Hepatocyte (in vitro differentiated cells): Measurements from ENCODE around the gene MAGOH. TPM values are rescaled to one million over a fixed set of nuclear protein-coding genes. Genes with fewer than 3 reads are reported as not detected.

ENCODE experiments used
- DNase-seq: peaks from one replicate; pipeline ENCODE4 v3.0.0-alpha.2; 2016; ENCODE audit warnings: low spot score
- H2AFZ ChIP-seq: fragments of 200-600 bp; sonication (generic); 2 replicates; pipeline ENCODE4 v1.6.0; 2016; ENCODE audit warnings: antibody characterized with exemption, mild to moderate bottlenecking
- H3K27ac ChIP-seq: fragments of 200-600 bp; sonication (generic); 2 replicates; pipeline ENCODE4 v1.5.1; 2016; ENCODE audit warnings: mild to moderate bottlenecking
- H3K27me3 ChIP-seq: fragments of 200-600 bp; sonication (generic); 2 replicates; pipeline ENCODE4 v1.6.1; 2016
- H3K36me3 ChIP-seq: fragments of 200-600 bp; sonication (generic); replicated peaks from 2 replicates; pipeline ENCODE4 v1.5.1; 2016; ENCODE audit warnings: low read depth; ENCODE audit not compliant: insufficient read depth
- H3K4me1 ChIP-seq: fragments of 200-600 bp; sonication (generic); 2 replicates; pipeline ENCODE4 v1.5.1; 2016; ENCODE audit warnings: mild to moderate bottlenecking, moderate library complexity; ENCODE audit not compliant: insufficient read depth
- H3K4me2 ChIP-seq: fragments of 200-600 bp; sonication (generic); 2 replicates; pipeline ENCODE4 v1.6.0; 2016
- H3K4me3 ChIP-seq: fragments of 200-600 bp; sonication (generic); 2 replicates; pipeline ENCODE4 v1.5.1; 2016; ENCODE audit warnings: mild to moderate bottlenecking
- H3K79me2 ChIP-seq: fragments of 200-600 bp; sonication (generic); 2 replicates; pipeline ENCODE4 v1.6.0; 2017; ENCODE audit warnings: mild to moderate bottlenecking
- H3K9me2 ChIP-seq: fragments of 200-600 bp; sonication (generic); replicated peaks from 2 replicates; pipeline ENCODE4 v1.6.0; 2017; ENCODE audit warnings: mild to moderate bottlenecking; ENCODE audit not compliant: insufficient read depth
- H3K9me3 ChIP-seq: fragments of 200-600 bp; sonication (generic); 2 replicates; pipeline ENCODE4 v1.5.1; 2016; ENCODE audit warnings: low read depth, mild to moderate bottlenecking
- H4K20me1 ChIP-seq: fragments of 200-600 bp; sonication (generic); 2 replicates; pipeline ENCODE4 v1.6.0; 2016; ENCODE audit warnings: mild to moderate bottlenecking; ENCODE audit not compliant: insufficient read depth, poor library complexity, severe bottlenecking
- EZH2 ChIP-seq: fragments of 200-600 bp; sonication (generic); IDR thresholded peaks from 2 replicates; pipeline ENCODE4 v1.6.1; 2016; ENCODE audit warnings: antibody characterized with exemption, mild to moderate bottlenecking, borderline replicate concordance
- EZH2phosphoT487 ChIP-seq: fragments of 200-600 bp; sonication (generic); IDR thresholded peaks from one replicate; pipeline ENCODE4 v1.6.1; 2018; ENCODE audit warnings: antibody characterized with exemption, mild to moderate bottlenecking, low read depth, moderate library complexity; ENCODE audit not compliant: unreplicated experiment, severe bottlenecking
- WGBS: methylation state at CpG from one replicate; pipeline ENCODE4 v1.1.6; 2016; ENCODE audit warnings: low lambda C conversion rate; ENCODE audit errors: missing lambda C conversion rate; 5-methylcytosine and 5-hydroxymethylcytosine counted together
- polyA plus RNA-seq: library from polyadenylated mRNA; unstranded; fragments of >200 nt; fragmentation: Nextera tagmentation; extraction: Ambion mirVana; gene quantifications from 2 replicates; pipeline ENCODE4 v1.2.1, GENCODE V29; 2016
- total RNA-seq: library from RNA; depleted of rRNA; stranded (reverse); fragments of >200 nt; gene quantifications from 2 replicates; pipeline ENCODE4 v1.2.3, GENCODE V29; 2014
- TF ChIP-seq, protein P1 (sequence below): fragments of 200-600 bp; sonication (generic); IDR thresholded peaks from 2 replicates; pipeline ENCODE4 v1.5.1; 2016; ENCODE audit warnings: antibody characterized with exemption, mild to moderate bottlenecking; ENCODE audit not compliant: poor library complexity

The MAGOH gene
- total and polyA plus RNA-seq, 2 experiments from 2014 or later: 28.4 to 35.2 TPM

DNA sequence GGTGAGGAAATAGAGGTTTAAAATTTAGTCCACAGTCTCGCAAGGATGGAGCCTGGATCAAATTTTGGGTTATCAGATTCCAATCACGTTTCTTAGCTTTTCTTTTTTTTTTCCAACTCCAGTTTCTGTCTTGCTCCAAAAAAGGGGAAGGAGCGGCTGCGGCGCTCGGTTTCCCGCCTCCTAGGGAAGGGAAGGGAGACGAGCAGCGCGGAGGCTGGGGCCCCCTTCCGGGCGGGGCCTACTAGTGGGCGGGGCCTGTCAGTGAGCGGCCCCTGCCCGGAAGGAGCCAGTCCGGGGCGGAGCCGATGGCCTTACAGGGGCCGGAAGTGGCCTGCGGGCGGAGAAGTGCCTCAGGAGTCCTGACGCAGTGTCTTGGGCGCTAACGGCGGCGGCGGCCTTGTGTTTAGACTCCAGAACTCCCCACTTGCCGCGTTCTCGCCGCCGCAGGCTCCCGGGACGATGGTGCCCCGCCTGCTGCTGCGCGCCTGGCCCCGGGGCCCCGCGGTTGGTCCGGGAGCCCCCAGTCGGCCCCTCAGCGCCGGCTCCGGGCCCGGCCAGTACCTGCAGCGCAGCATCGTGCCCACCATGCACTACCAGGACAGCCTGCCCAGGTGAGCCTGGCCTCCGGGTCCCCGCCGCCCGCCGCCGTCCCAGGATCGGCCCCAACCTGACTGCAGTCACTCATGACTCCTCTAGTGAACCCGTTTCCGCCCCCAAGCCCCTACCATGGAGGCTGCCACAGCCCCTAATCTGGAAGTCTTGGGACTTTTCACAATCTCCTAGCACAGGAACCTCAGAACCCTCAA, 41.6 kb downstream of the MAGOH start, which contains the start of gene CPT2:
CPT2 (plus strand) TSS at position 340 of the 806 bp plus-strand sequence; CDS start at position 460, 120 bp downstream.
- TF ChIP-seq EZH2phosphoT487: no peak
- peak within 1 kb of the TSS; percentile 88 for H3K4me2 ChIP-seq
- no peaks in the 10 kb centered on the region for H3K36me3 ChIP-seq
- H3K79me2 ChIP-seq: peaks cover 35% of the 10 kb centered on the region
- H2AFZ ChIP-seq: peak within 1 kb of the TSS; percentile 69
- H3K27ac ChIP-seq: peak within 1 kb of the TSS; percentile 97
- H3K4me3 ChIP-seq: peak within 1 kb of the TSS; percentile 68
- no peaks in the 10 kb centered on the region for H3K9me2 ChIP-seq
- 1% methylated on average over 46 of the region's 57 CpGs for WGBS
- peaks cover 20% of the 10 kb centered on the region for H3K4me1 ChIP-seq
- DNase-seq: peak; percentile 97
- no peaks in the 10 kb centered on the region for H3K27me3 ChIP-seq
- H3K9me3 ChIP-seq: no peaks in the 10 kb centered on the region
- H4K20me1 ChIP-seq: no peaks in the 10 kb centered on the region

DNA sequence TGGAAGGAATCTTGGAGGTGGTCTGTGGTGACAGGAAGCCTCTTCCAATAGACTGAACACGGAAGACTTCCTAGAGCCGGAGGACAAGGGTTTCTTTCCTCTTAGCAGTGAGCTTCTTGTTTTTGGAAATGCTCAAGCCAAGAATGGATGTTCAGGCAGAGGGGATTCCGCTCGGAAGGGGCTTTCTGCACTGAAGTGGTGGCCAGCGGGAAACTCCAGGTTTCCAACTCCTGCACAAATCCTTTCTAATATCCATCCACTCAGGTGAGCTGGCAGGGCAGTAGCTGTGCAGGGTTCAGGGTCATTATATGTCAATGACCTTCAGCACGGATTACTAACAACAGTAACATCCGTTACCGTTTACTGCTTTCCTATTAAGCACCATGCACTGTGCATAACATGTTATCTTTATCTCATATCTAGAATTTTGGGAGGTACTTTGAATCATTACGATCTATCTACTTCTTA, 42.3 kb downstream of the MAGOH start:
- peak; percentile 38 for DNase-seq
- H2AFZ ChIP-seq: peak overlapping the region; percentile 69
- TF ChIP-seq EZH2phosphoT487 (no peak), EZH2 (no peak)
- TF ChIP-seq, protein P1, sequence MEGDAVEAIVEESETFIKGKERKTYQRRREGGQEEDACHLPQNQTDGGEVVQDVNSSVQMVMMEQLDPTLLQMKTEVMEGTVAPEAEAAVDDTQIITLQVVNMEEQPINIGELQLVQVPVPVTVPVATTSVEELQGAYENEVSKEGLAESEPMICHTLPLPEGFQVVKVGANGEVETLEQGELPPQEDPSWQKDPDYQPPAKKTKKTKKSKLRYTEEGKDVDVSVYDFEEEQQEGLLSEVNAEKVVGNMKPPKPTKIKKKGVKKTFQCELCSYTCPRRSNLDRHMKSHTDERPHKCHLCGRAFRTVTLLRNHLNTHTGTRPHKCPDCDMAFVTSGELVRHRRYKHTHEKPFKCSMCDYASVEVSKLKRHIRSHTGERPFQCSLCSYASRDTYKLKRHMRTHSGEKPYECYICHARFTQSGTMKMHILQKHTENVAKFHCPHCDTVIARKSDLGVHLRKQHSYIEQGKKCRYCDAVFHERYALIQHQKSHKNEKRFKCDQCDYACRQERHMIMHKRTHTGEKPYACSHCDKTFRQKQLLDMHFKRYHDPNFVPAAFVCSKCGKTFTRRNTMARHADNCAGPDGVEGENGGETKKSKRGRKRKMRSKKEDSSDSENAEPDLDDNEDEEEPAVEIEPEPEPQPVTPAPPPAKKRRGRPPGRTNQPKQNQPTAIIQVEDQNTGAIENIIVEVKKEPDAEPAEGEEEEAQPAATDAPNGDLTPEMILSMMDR: no peak
- no peaks in the 10 kb centered on the region for H3K27me3 ChIP-seq
- no peaks in the 10 kb centered on the region for H3K36me3 ChIP-seq
- peak overlapping the region; percentile 40 for H3K4me3 ChIP-seq
- H3K79me2 ChIP-seq: peaks cover 35% of the 10 kb centered on the region
- no peaks in the 10 kb centered on the region for H4K20me1 ChIP-seq
- no peaks in the 10 kb centered on the region for H3K9me3 ChIP-seq
- WGBS: 41% methylated on average over 9 of the region's 9 CpGs
- H3K27ac ChIP-seq: peak overlapping the region; percentile 97
- H3K4me1 ChIP-seq: peaks cover 20% of the 10 kb centered on the region
- peak overlapping the region; percentile 88 for H3K4me2 ChIP-seq
- no peaks in the 10 kb centered on the region for H3K9me2 ChIP-seq

DNA sequence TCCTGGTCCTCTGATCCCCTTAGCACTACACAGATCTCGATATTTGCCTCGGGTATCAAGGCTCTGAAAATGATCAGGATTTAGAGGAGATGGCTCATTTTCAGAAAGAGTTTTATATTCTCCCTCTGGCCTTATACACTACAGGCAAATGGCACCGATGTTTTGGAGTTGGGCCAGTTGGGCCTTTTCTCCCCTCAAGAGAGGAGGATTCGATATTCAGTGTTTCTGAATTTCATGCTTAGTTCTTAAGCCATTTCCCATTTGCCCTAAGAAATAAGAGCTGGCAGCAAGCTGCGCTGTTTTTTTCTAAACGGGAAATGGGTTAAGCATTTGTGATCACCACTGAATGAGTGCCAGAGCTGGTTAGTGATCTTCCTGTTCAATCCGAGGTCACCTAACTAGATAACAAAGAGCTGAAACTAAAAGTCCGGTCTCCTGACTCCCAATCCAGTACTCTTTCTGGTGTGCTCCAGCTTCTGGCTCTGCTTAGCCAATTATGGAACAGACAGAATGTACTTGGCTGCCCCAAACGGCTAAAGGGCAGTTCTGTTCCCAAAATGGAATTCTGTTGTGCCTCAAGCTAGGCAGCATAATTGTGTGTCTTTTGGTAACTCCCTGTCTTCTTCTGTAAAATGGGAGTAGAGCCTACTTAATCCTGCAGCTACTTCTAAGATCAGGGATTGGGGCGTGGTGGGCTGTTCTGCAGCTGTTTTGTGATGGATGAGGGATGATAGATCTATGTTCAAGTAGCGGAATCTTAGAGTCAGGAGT, 42.9 kb downstream of the MAGOH start:
- Histone ChIP-seq H3K27me3 (no peaks in the 10 kb centered on the region), H3K27ac (peak overlapping the region; percentile 97), H3K4me3 (no peak overlapping the region), H3K4me1 (peaks cover 20% of the 10 kb centered on the region), H4K20me1 (no peaks in the 10 kb centered on the region), H2AFZ (peak overlapping the region; percentile 69), H3K9me3 (no peaks in the 10 kb centered on the region), H3K79me2 (peaks cover 33% of the 10 kb centered on the region), H3K36me3 (no peaks in the 10 kb centered on the region), H3K9me2 (no peaks in the 10 kb centered on the region), H3K4me2 (peak overlapping the region; percentile 88)
- DNase-seq: no peak
- WGBS: 89% methylated on average over 11 of the region's 11 CpGs
- TF ChIP-seq, protein P1: no peak
- no peak for TF ChIP-seq EZH2phosphoT487
- no peak for TF ChIP-seq EZH2

DNA sequence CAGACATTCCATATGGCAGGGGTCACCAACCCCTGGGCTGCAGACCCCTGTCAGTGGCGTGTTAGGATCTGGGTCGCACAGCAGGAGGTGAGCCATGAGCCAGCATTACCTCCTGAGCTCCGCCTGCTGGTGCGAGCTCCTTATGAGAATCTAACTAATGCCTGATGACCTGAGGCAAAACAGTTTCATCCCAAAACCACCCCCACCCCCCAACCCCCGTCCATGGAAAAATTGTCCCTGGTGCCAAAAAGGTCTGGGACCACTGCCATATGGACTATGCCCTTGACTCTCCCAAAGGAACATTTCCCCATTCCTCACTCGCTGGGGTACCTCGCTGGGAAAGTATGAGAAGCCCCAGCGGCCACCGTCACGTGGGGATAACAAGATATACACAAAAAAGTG, 48.1 kb downstream of the MAGOH start:
- H3K4me3 ChIP-seq: no peak overlapping the region
- no peak for DNase-seq
- no peaks in the 10 kb centered on the region for H3K9me3 ChIP-seq
- H3K36me3 ChIP-seq: no peaks in the 10 kb centered on the region
- no peaks in the 10 kb centered on the region for H3K27me3 ChIP-seq
- no peak overlapping the region for H3K27ac ChIP-seq
- TF ChIP-seq EZH2phosphoT487 (no peak), EZH2 (no peak)
- TF ChIP-seq, protein P1: no peak
- H4K20me1 ChIP-seq: no peaks in the 10 kb centered on the region
- H3K4me2 ChIP-seq: no peak overlapping the region
- H3K4me1 ChIP-seq: peaks cover 2% of the 10 kb centered on the region
- no peaks in the 10 kb centered on the region for H3K9me2 ChIP-seq
- H3K79me2 ChIP-seq: no peaks in the 10 kb centered on the region
- 83% methylated on average over 10 of the region's 10 CpGs for WGBS
- no peak overlapping the region for H2AFZ ChIP-seq
